HG02870 (cell line): Measurements from ENCODE around the gene KIF26B.
A peak's percentile ranks its signal among the peaks of the same experiment; 100 is the strongest.

Source experiments
- ATAC-seq: cut with Tn5 transposase; IDR thresholded peaks from one replicate; pipeline ENCODE4 v1.9.1; 2021; ENCODE audit warnings: mild to moderate bottlenecking, moderate library complexity; ENCODE audit not compliant: unreplicated experiment

The KIF26B gene

DNA sequence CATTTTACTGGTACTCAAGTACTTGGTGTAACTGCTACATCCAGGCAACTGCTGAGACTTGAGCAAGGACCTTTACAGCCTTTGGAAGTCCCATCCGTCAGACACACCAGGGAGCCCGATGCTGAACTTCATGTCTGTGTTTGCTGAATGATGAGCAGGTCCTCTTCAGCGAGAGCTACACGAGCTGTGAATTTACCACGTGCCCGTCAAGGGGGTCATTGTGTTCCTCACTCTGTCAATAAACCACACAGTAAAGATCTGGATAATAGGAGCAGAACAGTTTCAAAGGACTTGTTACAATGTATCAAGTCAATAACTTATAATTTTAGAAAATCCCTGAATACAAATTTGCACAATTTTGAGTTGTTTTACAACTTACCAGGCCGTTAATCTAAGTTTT, 427.2 kb downstream of the KIF26B start:
- no peak for ATAC-seq

DNA sequence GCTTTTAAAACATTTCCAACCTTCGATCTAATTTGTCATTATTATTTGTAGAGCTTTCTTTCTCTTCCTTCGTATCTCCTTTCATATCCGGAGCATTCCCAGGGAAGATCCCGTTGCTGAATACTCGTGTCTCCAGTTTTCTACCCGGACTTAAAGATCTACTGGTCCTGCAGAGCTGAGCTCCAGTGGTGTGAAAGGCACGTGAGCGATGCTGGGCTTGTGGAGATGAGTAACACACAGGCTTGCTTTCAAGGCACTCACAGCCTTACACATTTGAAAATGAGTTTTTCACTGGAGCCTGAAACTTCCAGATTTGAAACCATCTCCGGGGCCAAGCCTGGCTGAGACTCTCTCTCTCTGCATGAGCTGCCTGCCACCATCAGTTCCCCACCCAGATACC, 428.3 kb downstream of the KIF26B start:
- ATAC-seq = no peak

DNA sequence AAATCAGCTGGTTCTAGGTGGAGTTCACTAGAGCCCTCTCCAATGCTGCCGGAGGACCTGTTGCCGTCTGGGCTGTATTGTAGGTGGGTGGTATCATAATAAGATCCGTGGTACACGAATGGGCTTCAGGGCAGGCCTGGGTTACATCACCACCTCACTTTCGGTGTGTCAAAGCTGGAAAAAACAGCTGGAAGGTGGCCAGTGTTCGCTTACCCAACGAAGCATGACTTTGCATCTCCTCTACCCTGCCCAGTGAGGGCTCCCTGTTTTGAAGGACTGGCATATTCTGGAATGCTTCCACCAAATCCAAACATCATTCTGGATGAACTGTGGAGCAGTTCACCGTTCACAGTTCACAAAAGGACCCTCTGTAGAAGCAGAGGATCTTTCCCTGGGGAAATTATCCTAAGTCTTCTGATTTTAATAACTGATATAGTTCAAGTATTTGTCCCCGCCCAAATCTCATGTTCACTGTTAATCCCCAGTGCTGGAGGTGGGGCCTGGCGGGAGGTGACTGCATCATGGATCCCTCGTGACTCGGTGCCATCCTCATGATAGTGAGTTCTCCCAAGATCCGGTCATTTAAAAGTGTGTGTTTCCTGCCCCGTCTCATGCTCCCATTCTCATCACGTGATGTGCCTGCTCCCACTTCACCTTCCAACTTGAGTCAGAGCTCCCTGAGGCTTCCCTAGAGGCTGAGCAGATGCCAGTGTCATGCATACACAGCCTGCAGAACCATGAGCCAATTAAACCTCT, 429.0 kb downstream of the KIF26B start:
- ATAC-seq = no peak

DNA sequence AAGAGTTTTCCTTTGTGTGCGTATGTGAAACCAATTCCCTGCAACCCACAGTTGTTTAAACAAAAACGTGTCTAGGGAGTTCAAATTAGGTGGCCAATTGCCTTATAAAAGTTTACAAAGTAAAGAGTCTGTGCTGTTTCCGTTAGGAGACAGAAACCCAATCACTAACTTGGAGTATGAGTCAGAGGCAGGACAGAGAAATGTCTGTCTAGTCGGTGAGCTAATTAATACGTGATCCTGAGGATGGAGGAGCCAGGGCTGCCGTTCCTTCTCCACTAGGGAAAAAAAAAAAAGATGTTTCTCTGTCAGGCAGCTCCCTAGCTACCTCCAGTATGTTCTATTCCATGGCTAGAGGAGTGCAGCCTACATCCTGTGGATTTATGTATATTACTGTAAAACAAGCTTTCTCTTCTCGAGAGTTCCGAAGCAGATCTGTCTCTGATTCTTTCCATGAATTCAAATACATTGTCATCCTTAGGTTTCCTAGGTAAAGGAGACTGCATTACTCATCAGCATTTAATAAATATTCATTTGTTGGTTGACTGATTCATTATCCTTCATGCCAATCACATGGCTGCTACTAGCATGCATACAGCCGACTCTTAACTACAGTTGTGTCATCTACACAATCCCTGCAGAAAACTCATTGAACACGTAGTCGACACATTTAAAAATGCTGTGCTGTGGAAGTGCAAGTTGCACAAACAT, 430.6 kb downstream of the KIF26B start:
- no peak for ATAC-seq

DNA sequence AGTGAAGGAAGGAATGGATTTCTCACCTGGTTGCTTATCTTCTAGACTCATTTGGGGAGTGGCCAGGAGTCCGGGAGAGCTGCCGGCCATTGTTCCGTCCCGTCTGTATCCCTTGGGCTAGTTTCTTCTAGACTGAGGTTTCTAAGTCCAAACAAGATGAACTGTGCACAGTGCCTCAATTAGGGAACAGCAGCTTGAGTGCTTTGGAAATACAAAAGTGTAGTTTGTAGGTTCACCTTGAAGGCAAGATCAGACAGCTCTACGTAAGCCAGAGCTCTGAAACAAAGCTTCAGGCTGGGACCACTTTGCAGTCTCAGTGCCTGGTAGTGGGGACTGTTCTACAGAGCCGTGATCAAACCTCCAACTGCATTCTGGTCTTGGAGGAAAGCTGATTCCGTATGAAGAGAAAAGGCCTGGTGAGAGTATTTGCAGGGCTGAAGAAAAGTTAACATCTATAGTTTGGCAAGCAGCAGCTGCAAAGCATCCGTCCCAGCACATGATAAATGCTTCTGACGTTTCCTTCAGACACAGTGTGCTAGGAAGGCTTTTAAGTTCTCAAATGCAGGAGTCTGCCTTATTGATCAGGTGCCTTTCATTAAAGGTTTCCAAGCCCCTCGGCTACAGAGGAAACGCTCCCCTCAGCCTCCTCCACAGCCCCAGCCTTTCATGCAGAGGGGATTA, 432.8 kb downstream of the KIF26B start:
- no peak for ATAC-seq

DNA sequence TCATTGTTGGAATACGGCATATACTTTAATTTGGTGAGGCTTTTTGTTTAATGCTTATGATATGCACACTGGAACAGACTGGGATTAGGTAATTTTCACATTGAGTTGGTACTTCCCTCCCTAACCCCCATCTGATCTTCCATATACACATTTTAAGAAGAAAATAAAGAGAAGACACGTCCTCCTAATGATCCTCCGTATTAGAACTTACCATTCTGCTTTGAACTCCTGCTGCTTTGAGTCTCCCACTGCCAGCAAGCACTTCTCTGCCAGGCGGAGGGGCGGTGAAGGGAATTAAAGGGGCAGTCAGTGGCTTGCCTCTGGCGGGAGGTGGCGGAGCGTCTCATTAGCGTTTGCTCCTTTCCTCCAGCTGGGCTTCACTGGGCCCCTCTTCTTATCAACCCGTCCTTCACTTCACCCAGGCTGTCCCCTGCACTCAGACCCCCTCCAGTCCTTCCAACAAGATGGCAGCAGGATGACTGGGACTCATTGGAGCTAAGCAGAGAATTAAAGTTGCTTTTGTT, 433.4 kb downstream of the KIF26B start:
- ATAC-seq = no peak

DNA sequence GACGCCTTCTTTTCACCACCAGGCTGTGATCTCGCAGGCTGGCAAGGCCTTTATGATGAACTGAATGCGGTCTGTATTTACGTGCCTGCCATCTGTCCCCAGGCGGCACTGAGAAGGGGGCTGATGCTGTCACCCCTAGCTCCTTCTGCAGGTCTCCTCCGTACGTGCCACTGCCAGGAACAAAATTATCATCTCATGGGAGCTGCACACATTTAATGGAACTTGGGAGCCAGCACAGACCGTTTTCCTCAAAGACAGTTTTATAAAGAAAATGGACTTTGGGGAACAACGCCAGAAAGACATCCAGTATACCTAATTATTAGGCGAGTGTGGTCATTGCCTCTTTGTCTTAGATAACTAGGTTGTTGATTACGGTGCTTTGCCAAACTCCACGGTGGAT, 434.5 kb downstream of the KIF26B start:
- no peak for ATAC-seq

DNA sequence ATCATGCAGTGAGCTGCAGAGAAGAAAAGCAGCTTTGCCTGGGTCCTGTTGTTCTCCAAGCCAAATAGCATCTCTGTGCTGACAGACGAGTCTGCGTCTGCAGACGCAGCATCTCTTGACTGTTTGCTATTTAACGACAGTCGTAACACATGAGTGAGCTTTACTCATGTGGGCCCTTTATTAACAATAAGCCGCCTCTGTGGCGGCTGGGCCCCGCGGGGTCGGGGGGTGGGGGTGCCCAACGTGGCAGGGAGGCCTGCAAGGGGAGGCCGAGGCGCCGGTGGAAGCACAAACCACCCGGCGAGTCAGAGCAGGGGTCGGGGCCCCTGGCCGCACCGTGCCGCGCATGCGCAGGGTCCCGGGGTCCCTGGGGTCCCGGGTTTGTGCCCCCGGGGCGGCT, 435.1 kb downstream of the KIF26B start:
- no peak for ATAC-seq

DNA sequence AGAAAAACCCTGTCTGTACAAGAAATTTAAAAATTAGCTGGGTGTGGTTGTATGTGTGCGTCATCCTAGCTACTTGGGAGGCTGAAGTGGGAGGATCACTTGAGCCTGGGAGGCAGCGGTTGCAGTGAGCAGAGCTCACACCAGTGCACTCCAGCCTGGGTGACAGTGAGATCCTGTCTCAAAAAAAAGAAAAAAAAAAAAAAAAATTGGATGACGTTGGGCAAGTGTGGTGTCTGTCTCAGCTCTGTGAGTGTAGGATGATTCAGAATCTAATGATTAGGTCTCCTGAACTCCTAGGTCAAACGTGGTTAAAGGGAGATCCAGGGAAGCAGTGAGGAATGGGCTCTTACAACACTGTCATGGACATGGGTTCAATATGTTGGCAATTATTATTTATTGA, 435.9 kb downstream of the KIF26B start:
- ATAC-seq = no peak

DNA sequence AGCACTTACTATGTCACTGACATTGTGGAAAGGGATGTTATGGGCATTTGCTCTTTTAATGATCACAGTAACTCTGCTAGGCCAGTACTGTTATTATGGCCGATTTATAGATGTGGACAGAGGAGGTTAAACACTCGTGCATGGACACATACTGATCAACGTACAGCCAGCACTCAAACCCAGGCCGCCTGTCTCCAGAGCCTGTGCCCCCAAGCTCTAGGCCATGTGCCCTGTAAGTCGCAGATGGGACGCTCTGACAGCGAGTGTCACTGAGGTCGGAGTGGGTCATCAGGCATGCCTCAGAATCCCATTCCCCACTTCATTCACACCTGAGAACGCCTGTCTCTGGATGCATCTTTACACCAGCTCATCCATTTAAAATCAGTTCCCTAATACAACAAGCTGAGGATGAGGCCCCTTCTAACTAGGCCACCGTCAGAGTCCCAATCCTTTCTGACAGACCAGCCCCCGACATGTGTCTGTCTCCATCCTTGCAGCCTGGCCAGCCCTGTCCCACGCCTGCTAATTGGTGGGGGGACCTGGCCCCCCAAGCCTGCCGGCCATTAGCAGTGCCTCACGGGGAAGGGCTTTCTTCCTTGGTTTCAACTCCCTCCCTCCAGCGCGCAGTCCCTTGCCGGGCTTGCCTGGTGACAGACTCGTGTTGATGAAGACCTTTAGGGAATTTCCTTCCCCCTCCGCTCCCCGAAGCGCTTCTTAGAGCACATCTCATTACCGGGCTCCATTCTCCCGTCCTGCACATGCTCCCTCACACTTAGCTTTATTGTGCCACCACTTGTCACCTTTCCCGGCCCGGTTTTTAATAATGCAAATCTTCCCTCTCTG, 436.8 kb downstream of the KIF26B start:
- ATAC-seq = no peak

DNA sequence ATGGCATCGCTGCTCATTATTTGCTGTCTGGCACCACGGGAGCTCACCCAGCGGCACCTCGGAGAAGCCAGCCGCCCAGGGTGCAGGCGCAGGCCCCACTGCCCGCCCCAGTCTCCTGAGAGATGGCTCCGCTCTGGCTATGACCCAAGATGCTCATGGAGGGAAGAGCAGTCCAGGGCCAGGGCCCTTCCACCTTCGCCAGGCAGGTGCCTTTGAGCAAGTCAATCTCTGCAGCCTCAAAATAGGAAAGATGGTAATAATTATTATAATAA, 437.3 kb downstream of the KIF26B start:
- ATAC-seq = no peak

DNA sequence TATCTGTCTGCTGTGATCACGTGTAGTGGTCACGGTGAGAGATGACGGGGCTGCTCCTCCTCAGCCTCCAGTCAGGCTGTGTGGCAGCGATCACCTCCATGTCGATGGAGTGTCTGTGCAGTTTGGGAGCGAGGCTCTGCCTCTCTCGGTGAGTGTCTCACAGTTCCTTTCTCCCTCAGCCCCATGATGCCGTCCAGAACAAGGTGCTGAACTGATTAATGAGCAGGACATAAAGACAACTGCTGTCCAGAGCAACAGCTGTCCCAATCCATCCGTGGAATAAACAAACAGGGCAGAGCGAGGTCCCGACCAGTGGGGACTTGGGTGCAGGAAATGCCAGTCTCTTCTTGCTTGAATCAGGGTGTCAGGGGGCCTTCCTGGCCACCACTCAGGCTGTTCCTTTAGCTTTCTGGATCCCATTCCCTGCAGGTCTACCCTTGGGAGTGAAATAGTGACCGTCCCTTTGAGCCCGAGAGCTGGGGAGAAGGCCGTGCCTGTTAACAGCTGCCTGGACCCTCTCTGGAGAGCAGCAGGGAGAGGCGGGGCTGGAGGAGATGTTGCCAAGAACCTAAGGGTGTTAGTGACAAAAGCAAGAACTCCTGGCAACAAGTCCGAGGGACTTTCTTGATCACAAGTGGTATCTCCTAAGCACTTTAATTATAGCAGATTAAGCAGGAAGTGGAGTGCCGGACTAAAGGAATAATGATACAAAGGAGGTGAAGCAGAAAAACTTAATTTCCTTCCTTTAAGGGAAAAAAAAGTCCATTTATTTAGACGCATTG, 443.9 kb downstream of the KIF26B start:
- ATAC-seq = no peak

DNA sequence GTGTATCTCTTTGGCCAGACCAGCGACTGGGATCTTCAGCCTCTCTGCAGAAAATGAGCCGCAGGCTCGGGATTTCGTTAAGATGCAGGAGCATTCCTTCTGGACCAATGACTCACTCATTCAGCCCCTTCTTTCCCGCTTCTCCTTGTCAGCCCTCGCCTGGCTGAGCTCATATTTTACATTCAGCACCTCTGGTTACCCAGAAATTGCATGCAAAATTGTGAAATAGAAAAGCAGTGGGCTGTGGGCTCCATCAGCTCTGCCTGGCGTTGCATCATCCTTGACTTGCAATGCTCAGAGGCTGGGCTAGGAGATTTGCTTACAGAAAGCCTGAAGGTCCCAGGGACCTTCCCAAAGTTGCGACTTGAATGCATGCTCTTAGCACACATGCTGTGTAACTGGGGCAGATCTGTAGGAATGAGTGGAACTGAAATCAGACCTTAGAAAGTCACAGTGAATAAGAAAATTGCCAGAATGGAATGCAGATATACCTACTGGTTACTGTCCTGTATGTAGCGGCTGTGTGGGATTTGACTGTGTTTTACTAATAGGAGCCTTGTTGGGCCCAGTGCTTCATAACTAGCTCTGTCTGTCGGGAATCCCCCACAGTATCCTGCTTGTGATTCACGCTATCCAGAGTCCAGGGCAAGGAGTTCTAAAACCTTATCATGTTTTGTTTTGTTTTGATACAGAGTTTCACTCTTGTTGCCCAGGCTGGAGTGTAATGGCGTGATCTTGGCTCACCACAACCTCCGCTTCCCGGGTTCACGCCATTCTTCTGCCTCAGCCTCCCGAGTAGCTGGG, 444.8 kb downstream of the KIF26B start:
- peak; percentile 65 for ATAC-seq

DNA sequence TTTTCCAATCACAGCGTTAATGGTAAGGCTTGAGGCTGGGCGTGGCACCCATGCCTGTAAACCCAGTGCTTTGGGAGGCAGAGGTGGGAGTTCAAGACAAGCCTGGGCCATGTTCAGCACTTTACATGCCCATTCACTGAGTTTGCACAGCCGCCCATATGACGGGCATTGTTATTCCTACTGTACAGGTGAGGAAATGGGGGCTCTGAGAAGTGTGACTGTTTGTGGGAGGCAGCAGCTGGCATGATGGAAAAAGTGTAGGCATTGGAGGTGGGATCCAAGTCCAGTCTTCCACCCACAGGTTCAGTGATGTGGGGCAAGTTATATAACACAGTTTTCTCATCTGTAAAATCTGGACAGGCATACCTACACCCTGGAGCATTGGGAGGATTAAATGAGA, 445.9 kb downstream of the KIF26B start:
- no peak for ATAC-seq

DNA sequence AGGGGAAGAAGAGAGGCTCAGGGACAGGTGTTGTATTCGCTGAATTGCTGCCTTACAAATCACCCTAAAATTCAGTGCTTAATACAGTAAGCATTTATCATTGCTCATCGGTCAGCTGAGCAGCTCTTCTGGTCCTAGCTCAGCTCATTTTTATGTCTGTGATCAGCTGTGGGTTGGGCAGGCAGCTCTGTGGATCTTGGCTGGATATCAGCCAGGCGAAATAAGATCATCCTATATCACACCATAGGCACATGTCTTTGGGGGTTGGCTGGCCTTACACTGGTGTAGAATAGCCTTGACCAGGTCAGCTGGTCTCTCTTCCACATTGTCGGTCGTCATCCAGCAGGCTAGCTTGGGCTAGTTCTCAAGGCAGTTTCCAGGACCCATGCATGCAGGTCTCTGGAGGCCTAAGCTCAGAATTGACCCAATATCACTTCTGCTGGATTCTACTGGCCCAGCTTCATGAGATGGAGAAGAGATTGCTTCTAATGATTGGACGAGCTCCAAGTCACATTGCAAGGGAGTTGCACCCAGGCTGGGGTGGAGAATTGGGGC, 448.6 kb downstream of the KIF26B start:
- no peak for ATAC-seq

DNA sequence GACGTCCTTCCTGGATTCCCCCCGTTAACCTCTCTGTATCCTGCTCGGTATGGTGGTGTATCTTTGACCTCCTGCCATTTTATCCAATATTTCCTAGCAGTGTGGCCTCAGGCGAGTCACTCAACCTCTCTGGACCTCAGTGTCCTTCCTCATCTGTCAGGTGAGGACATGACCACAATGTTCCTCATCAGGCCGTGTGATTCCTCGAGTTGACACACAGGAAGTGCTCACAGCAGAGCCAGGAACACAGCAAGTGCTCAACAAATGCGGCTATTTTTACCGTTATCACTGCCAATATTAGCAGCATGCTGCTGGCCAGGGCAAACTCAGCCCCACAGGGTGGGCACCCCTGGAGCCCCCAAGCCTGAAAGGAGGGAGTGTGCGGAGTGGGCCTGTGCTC, 450.2 kb downstream of the KIF26B start:
- no peak for ATAC-seq

DNA sequence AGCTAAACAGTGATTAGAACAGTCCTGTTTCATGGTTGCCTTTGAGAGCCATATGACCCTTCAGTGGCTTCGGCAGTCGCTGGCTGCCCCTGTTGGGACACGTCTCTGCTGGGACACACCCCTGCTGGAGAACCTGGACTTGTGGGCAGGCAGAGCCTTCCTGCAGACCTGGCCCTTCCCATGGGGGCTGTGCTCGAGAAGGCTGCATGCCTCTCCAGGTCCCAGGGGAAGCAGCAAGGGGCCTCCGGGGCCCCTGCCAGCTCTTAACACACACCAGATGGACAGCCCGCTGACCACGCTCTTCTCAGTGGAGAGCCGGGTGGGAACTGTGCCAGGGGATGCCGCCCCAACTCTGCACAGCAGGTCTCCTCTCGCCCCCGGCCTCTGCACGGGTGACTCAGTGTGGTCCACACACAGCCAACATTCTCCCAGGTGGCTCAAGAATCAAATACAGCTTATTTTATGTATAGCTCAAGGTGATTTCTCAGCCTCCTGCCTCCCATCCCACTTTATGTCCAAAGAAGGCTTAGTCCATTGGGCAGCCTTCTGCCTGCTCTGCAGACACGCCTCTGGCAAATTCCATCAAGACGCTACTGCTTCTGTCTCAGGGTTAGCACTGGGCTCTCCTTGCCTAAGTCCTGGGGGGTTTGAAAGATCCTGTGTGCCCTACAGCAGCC, 450.8 kb downstream of the KIF26B start:
- ATAC-seq = no peak

DNA sequence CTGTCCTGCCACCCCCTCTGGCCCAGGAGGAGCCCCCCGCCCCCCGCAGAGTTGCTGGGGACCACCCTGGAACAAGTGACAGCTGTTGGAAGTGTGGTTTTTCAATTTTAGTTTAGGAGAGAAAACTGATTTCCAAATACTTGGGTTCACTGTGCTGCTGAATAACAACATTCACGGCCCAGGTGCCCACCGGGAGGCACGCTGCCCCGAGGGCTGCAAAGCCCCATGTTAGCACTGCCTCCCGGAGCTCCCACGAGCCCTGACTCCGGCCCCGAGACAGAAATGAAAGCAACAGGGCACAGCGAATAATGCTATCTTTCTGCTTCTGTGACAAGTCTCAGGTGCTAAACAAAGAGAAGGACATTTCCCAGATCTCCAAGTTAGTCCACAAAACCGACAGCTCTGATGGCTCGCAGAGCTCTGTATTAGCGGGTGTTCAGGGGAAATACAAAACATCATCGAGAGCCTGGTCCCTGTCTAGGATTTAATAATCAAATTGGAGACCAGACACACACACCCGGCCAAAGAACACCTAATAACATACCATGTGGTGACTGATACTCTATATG, 451.5 kb downstream of the KIF26B start:
- no peak for ATAC-seq
